Sigmoid colon (tissue), 4 donors: Measurements from ENCODE around the gene PLK3.

ENCODE experiments used
- EP300 ChIP-seq, 4 donors: sonication (generic); formaldehyde crosslinking; IDR thresholded peaks; one replicate each; pipeline ENCODE4 v1.6.1; 2017; ENCODE audit warnings: antibody characterized with exemption in 4 of 4
- TF ChIP-seq, protein P1 (sequence below), 4 experiments: fragments of 450-650 bp in 3 of 4; fragments of 200-600 bp in 1 of 4; IDR thresholded peaks; one replicate each; pipeline ENCODE4 v1.5.1; 2016 to 2019; ENCODE audit warnings: antibody characterized with exemption in 4 of 4, mild to moderate bottlenecking in 3 of 4, moderate library complexity in 2 of 4

DNA sequence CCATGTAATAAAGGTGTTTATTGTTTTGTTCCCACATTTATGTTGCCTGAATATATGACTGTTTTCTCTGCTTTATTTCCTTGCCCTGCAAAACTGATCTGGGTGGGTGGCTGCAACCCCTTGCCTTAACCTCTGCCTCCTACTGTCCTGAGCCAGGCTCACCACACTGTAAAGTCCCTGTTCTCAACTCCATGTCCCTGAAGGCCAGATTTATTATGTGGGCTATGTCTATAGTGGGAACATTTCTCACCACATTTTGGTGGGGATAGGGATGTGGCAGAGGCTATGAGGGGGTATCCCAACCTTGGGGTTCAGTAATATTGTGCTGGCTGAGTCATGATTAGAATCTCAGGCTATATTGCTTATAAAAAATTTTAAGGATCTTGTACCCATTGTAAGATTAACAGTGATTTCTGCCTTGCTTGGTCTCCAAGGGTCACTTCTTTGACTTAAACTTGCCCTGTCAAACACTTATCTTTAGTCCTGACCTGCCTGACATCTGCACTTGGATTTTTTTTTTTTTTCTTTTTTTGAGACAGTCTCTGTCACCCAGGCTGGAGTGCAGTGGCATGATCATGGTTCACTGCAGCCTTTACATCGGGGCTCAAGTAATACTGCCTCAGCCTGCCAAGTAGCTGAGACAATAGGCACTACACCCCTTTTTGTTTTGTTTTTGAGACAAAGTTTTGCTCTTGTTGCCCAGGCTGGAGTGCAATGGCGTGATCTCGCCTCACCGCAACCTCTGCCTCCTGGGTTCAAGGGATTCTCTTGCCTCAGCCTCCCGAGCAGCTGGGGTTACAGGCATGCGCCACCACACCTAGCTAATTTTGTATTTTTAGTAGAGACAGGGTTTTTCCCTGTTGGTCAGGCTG, 21.2 kb upstream of the PLK3 start:
- TF ChIP-seq, protein P1, sequence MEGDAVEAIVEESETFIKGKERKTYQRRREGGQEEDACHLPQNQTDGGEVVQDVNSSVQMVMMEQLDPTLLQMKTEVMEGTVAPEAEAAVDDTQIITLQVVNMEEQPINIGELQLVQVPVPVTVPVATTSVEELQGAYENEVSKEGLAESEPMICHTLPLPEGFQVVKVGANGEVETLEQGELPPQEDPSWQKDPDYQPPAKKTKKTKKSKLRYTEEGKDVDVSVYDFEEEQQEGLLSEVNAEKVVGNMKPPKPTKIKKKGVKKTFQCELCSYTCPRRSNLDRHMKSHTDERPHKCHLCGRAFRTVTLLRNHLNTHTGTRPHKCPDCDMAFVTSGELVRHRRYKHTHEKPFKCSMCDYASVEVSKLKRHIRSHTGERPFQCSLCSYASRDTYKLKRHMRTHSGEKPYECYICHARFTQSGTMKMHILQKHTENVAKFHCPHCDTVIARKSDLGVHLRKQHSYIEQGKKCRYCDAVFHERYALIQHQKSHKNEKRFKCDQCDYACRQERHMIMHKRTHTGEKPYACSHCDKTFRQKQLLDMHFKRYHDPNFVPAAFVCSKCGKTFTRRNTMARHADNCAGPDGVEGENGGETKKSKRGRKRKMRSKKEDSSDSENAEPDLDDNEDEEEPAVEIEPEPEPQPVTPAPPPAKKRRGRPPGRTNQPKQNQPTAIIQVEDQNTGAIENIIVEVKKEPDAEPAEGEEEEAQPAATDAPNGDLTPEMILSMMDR (IDR thresholded peaks at IDR 0.05), result no peak
- TF ChIP-seq EP300 (IDR thresholded peaks at IDR 0.05), result no peak
